H9 (cell line): ENCODE results near the gene RPRD2. TPM values are rescaled to one million over a fixed set of nuclear protein-coding genes. Genes with fewer than 3 reads are reported as not detected.

Source experiments
- DNase-seq: peaks from one replicate; pipeline ENCODE4 v3.0.0-alpha.2; 2017
- H2AFZ ChIP-seq: one replicate; pipeline ENCODE4 v1.6.1; 2013; ENCODE audit warnings: mild to moderate bottlenecking, low read length, control low read depth, moderate library complexity
- H2AK5ac ChIP-seq: 2 replicates; pipeline ENCODE4 v1.6.1; 2013; ENCODE audit warnings: low read length, control low read depth, mixed read lengths; ENCODE audit not compliant: insufficient read length
- H2BK120ac ChIP-seq: one replicate; pipeline ENCODE4 v1.6.1; 2013; ENCODE audit warnings: low read depth, mild to moderate bottlenecking, low read length, control low read depth, inconsistent platforms; ENCODE audit not compliant: poor library complexity, severe bottlenecking
- H2BK12ac ChIP-seq: 2 replicates; pipeline ENCODE4 v1.6.1; 2013; ENCODE audit warnings: low read length, control low read depth, mixed read lengths, low read depth; ENCODE audit not compliant: insufficient read length
- H2BK15ac ChIP-seq: 2 replicates; pipeline ENCODE4 v1.6.1; 2013; ENCODE audit warnings: low read depth, low read length, control low read depth
- H2BK20ac ChIP-seq: one replicate; pipeline ENCODE4 v1.6.1; 2013; ENCODE audit warnings: low read depth, mild to moderate bottlenecking, low read length, control low read depth, inconsistent platforms; ENCODE audit not compliant: poor library complexity, severe bottlenecking
- H2BK5ac ChIP-seq: 2 replicates; pipeline ENCODE4 v1.6.1; 2013; ENCODE audit warnings: low read length, control low read depth, mixed read lengths; ENCODE audit not compliant: insufficient read length
- H3K14ac ChIP-seq: 2 replicates; pipeline ENCODE4 v1.6.1; 2013; ENCODE audit warnings: low read length, control low read depth; ENCODE audit not compliant: insufficient read depth
- H3K18ac ChIP-seq: 2 replicates; pipeline ENCODE4 v1.6.1; 2013; ENCODE audit warnings: low read depth, mild to moderate bottlenecking, mixed read lengths, low read length, control low read depth; ENCODE audit not compliant: insufficient read length
- H3K23ac ChIP-seq: 2 replicates; pipeline ENCODE4 v1.6.1; 2013; ENCODE audit warnings: low read length, control low read depth, mixed read lengths, low read depth; ENCODE audit not compliant: insufficient read length
- H3K23me2 ChIP-seq: 2 replicates; pipeline ENCODE4 v1.6.1; 2013; ENCODE audit warnings: low read depth, mild to moderate bottlenecking, mixed read lengths, low read length, control low read depth; ENCODE audit not compliant: insufficient read length, poor library complexity, severe bottlenecking
- H3K27ac ChIP-seq: 2 replicates; pipeline ENCODE4 v1.5.1; 2013; ENCODE audit warnings: low read length, control low read depth, mixed read lengths, low read depth; ENCODE audit not compliant: insufficient read length
- H3K27me3 ChIP-seq: 2 replicates; pipeline ENCODE4 v1.6.1; 2013; ENCODE audit warnings: low read length, control low read depth, inconsistent platforms; ENCODE audit not compliant: insufficient read depth
- H3K4ac ChIP-seq: 2 replicates; pipeline ENCODE4 v1.6.1; 2013; ENCODE audit warnings: low read depth, mild to moderate bottlenecking, control low read depth, inconsistent platforms, low read length, moderate library complexity
- H3K4me1 ChIP-seq: 2 replicates; pipeline ENCODE4 v1.6.1; 2013; ENCODE audit warnings: low read length, control low read depth, inconsistent platforms; ENCODE audit not compliant: insufficient read depth
- H3K4me2 ChIP-seq: 2 replicates; pipeline ENCODE4 v1.6.1; 2013; ENCODE audit warnings: low read length, control low read depth, mixed read lengths; ENCODE audit not compliant: insufficient read length, insufficient read depth
- H3K56ac ChIP-seq: 2 replicates; pipeline ENCODE4 v1.6.1; 2013; ENCODE audit warnings: low read depth, mild to moderate bottlenecking, mixed read lengths, low read length, control low read depth; ENCODE audit not compliant: insufficient read length
- H3K79me1 ChIP-seq: 2 replicates; pipeline ENCODE4 v1.6.1; 2013; ENCODE audit warnings: low read depth, mild to moderate bottlenecking, moderate library complexity, low read length, control low read depth, inconsistent platforms; ENCODE audit not compliant: insufficient read depth, poor library complexity, severe bottlenecking
- H3K79me2 ChIP-seq: 2 replicates; pipeline ENCODE4 v1.6.1; 2013; ENCODE audit warnings: low read length, control low read depth, inconsistent platforms; ENCODE audit not compliant: insufficient read depth
- H3K9ac ChIP-seq: 2 replicates; pipeline ENCODE4 v1.6.1; 2013; ENCODE audit warnings: low read length, control low read depth, mixed read lengths; ENCODE audit not compliant: insufficient read length; ENCODE audit errors: extremely low read depth
- H3K9me3 ChIP-seq: one replicate; pipeline ENCODE4 v1.6.1; 2013; ENCODE audit warnings: low read depth, low read length, inconsistent platforms; ENCODE audit not compliant: control insufficient read depth
- H3T11ph ChIP-seq: one replicate; pipeline ENCODE4 v1.6.1; 2013; ENCODE audit warnings: mild to moderate bottlenecking, low read length, control low read depth, inconsistent platforms
- H4K20me1 ChIP-seq: one replicate; pipeline ENCODE4 v1.6.1; 2013; ENCODE audit not compliant: control insufficient read depth, insufficient read length, insufficient read depth
- H4K5ac ChIP-seq: 2 replicates; pipeline ENCODE4 v1.6.1; 2013; ENCODE audit warnings: low read depth, mild to moderate bottlenecking, mixed read lengths, low read length, control low read depth; ENCODE audit not compliant: insufficient read length
- H4K8ac ChIP-seq: replicated peaks from 2 replicates; pipeline ENCODE4 v1.6.1; 2013; ENCODE audit warnings: low read length, control low read depth, mixed read lengths, low read depth; ENCODE audit not compliant: insufficient read length
- H4K91ac ChIP-seq: 2 replicates; pipeline ENCODE4 v1.6.1; 2013; ENCODE audit warnings: low read depth, mild to moderate bottlenecking, moderate library complexity, mixed read lengths, low read length, control low read depth; ENCODE audit not compliant: insufficient read length
- H3K27ac Mint-ChIP-seq, 3 experiments: 2 replicates in 2 of 3; 3 replicates in 1 of 3; pipeline ENCODE4 v1.8.0; 2020 to 2021; ENCODE audit warnings: mixed read lengths in 3 of 3, mild to moderate bottlenecking in 1 of 3, moderate library complexity in 1 of 3
- H3K27me3 Mint-ChIP-seq: 2 replicates; pipeline ENCODE4 v1.8.0; 2021; ENCODE audit warnings: low read depth, mild to moderate bottlenecking, moderate library complexity, mixed read lengths
- H3K36me3 Mint-ChIP-seq, 3 experiments: 2 replicates in 2 of 3; 3 replicates in 1 of 3; pipeline ENCODE4 v1.8.0; 2020 to 2021; ENCODE audit warnings: low read depth in 3 of 3, mixed read lengths in 3 of 3; ENCODE audit not compliant: insufficient read depth in 1 of 3
- H3K4me1 Mint-ChIP-seq, 2 experiments: 2 replicates each; pipeline ENCODE4 v1.8.0; 2020; ENCODE audit warnings: mixed read lengths in 2 of 2
- H3K4me3 Mint-ChIP-seq, 2 experiments: 2 replicates in 1 of 2; 3 replicates in 1 of 2; pipeline ENCODE4 v1.8.0; 2020 to 2021; ENCODE audit warnings: mild to moderate bottlenecking in 2 of 2, mixed read lengths in 2 of 2, moderate library complexity in 1 of 2
- H3K9me3 Mint-ChIP-seq, 2 experiments: 2 replicates in 1 of 2; 3 replicates in 1 of 2; pipeline ENCODE4 v1.8.0; 2020; ENCODE audit warnings: mild to moderate bottlenecking in 2 of 2, mixed read lengths in 2 of 2, moderate library complexity in 1 of 2
- CTCF ChIP-seq: fragments of 200-600 bp; sonication (generic); conservative IDR thresholded peaks from 3 replicates; pipeline ENCODE4 v1.8.0; 2021; ENCODE audit warnings: antibody characterized with exemption, mild to moderate bottlenecking
- WGBS: extraction: QIAGEN DNeasy Blood & Tissue Kit; methylation state at CpG from one replicate; pipeline ENCODE4 v1.1.7; 2013; ENCODE audit warnings: missing lambda C conversion rate, low lambda C conversion rate, mixed read lengths; ENCODE audit not compliant: insufficient read length; ENCODE audit errors: extremely low coverage; 5-methylcytosine and 5-hydroxymethylcytosine counted together
- total RNA-seq: library from RNA; stranded (reverse); gene quantifications from 2 replicates; pipeline ENCODE4 v1.2.1, GENCODE V29; 2021

RPRD2 gene
- total RNA-seq, 1 experiment from 2014 or later = 39.0 TPM

DNA sequence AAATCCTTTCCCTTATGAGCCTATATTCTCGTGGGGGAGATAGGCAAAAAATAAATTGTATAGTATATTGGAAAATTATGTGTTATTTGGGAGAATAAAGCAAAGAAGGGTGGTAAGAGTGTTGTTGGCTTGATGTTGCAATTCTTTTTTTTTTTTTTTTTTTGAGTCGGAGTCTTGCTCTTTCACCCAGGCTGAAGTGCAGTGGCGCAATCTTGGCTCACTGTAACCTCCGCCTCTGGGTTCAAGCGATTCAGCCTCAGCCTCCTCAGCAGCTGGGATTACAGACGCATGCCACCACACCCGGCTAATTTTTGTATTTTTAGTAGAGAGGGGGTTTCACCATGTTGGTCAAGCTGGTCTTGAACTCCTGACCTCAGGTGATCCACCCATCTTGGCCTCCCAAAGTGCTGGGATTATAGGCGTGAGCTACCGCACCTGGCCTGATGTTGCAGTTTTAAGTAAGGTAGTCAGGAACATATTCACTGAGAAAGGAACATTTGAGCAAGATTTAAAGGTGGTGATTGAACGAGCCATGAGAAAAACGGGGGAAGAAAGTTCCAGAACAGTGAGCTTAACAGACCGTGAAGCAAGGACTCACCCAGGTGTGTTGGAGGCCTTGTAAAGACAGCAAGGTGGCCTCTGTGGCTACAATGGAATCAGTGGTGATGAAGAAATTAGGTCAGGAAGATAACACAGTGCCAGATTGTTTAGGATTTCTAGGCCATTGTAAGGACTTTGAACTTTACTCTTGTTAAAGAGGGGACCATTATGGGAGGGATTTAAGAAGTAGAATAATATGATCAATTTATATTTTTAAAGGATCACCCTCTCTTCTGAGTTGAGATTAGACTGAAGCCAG, 45.8 kb downstream of the RPRD2 start:
- WGBS = 100% methylated on average over 1 of the region's 12 CpGs
- H3K79me2 ChIP-seq = peaks cover 3% of the 10 kb centered on the region; the same call in 1 of the 2 replicates
- H3K36me3 Mint-ChIP-seq = no peaks in the 10 kb centered on the region; a peak in 1 of 7 replicates

More for the DNA sequence above, 45.8 kb downstream of the RPRD2 start:
- H2BK12ac ChIP-seq = no peak overlapping the region
- H3K4me3 Mint-ChIP-seq = no peak overlapping the region
- H3K23me2 ChIP-seq = no peaks in the 10 kb centered on the region
- DNase-seq = no peak
- H3K27me3 Mint-ChIP-seq = no peaks in the 10 kb centered on the region
- H3K4me1 Mint-ChIP-seq = peaks cover 34 to 41% of the 10 kb centered on the region in 2 experiments
- no peak overlapping the region for H3K27ac ChIP-seq
- H3K4ac ChIP-seq = no peak overlapping the region
- no peaks in the 10 kb centered on the region for H3K9me3 Mint-ChIP-seq
- no peaks in the 10 kb centered on the region for H3K27me3 ChIP-seq
- no peak overlapping the region for H2BK20ac ChIP-seq
- H3K14ac ChIP-seq = no peak overlapping the region
- no peak overlapping the region for H4K91ac ChIP-seq
- no peak overlapping the region for H2AK5ac ChIP-seq
- H4K5ac ChIP-seq = no peak overlapping the region
- no peak overlapping the region for H2AFZ ChIP-seq
- no peak overlapping the region for H3K56ac ChIP-seq
- no peaks in the 10 kb centered on the region for H3K9me3 ChIP-seq
- peak overlapping the region in 2 of 3 experiments; percentile 17 to 76; a peak in 4 of 7 replicates for H3K27ac Mint-ChIP-seq
- no peak overlapping the region for H3K4me2 ChIP-seq
- H4K20me1 ChIP-seq = no peaks in the 10 kb centered on the region
- H2BK5ac ChIP-seq = no peak overlapping the region
- H3K4me1 ChIP-seq = no peaks in the 10 kb centered on the region; the same call in 1 of the 2 replicates
- H3T11ph ChIP-seq = no peak overlapping the region
- H3K79me1 ChIP-seq = peaks cover 5% of the 10 kb centered on the region
- H3K9ac ChIP-seq = no peak overlapping the region
- H2BK120ac ChIP-seq = no peak overlapping the region
- no peak overlapping the region for H3K18ac ChIP-seq
- no peak overlapping the region for H4K8ac ChIP-seq
- no peak for TF ChIP-seq CTCF
- no peak overlapping the region for H3K23ac ChIP-seq
- H2BK15ac ChIP-seq = no peak overlapping the region
